ENCODE data around the gene SIX3.

SIX3 gene

GRCh38 chr2:44930274-44931197 is 11.0 kb upstream of the SIX3 start:
- DNase-seq (ENCODE audit: low read depth in 2 of 2): no peak

- DNase-seq (ENCODE audit: low read depth in 2 of 2): no peak
Measured at GRCh38 chr2:44931198-44931780, 10.2 kb upstream of the SIX3 start.

GRCh38 chr2:44932079-44932478 is 9.4 kb upstream of the SIX3 start:
- no peak for DNase-seq (ENCODE audit: low read depth in 2 of 2)

GRCh38 chr2:44932564-44933392 is 8.7 kb upstream of the SIX3 start:
- DNase-seq (ENCODE audit: low read depth in 2 of 2): no peak

DNA sequence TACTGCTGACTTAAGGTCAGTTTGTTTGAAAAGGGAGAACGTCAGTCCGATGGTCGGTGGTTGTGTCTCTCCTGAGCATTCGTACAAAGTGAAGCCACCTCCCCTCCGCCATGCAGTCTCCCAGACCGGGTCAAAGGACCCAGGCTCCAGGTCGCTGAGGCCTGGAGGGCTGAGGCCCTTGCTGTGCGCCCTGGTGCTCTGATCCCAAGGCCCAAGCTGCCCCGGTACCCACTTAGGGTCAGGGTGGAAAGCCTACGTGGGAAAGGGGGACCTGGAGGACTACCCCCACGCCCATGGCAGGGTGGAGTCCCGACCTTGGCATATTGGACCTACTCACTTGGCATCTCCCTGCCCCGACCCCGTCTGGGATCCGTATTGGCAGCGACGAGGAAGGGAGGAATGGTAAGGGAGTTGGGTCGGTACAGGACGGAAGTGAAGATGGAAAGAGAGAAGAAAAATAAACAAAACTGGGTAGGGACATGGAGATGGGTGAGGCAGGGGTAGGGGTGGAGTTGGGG is 8.0 kb upstream of the SIX3 start:
- no peak for DNase-seq (ENCODE audit: low read depth in 2 of 2)

- DNase-seq (ENCODE audit: low read depth in 2 of 2): no peak
Measured at GRCh38 chr2:44934038-44934982, 7.2 kb upstream of the SIX3 start.

DNA sequence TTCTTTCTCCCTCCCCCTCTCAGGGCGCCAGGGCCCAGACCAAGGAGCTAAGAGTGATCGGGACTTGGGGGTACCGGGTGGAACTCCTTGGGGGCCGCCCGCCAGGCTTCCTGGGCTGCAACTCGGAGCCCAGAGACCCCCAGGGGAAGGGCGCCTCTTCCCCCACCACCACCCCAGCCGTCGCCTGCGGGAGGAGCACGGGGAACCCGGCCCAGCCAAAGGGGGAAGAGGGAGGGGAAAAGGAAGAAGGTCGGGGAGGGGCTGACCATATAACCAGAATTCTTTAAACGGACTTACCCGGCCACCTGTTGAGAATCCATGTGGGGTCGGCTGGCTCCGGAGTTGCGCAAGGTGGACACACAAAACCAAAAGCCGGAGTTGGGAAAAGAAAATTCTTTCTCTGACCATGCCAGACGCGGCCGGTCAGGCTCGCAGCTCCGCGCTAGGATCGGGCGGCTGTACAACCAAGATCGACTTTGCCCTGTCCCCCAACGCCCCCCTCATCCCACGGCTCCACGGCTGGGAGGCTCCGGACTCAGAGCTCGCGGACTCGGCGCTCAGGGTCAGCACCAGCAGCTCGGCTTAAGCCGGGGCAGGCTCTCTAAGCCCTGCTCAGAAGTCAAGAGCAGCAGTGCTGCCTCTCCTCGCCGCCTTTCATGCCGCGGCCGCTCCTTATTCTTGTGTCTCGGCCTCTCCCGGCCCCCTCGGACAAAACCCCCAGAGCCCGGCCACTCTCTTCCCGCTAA is 6.3 kb upstream of the SIX3 start:
- no peak for DNase-seq (ENCODE audit: low read depth in 2 of 2)

- DNase-seq (ENCODE audit: low read depth in 2 of 2): no peak
Measured at GRCh38 chr2:44935729-44936098, 5.8 kb upstream of the SIX3 start.

DNA sequence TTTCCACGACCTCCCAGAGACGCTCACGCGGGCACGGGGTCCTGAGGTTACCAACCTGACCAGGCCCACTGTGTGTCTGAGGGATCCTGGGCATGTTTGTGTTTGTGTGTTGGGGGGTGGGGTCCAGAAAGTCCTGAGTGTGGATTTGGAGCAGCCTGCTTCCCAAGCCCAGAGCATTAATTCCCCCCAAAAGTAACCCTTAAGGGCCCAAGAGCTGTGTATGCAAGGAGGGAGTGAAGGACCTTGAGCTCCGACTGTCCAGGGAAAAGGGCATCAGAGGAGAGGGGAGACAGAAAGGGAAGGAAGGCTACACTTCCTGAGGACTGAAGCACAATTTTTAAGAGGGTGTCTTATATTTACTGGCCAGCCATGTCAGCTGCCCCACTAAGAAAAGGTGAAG is 5.2 kb upstream of the SIX3 start:
- DNase-seq (ENCODE audit: low read depth in 2 of 2): no peak

DNA sequence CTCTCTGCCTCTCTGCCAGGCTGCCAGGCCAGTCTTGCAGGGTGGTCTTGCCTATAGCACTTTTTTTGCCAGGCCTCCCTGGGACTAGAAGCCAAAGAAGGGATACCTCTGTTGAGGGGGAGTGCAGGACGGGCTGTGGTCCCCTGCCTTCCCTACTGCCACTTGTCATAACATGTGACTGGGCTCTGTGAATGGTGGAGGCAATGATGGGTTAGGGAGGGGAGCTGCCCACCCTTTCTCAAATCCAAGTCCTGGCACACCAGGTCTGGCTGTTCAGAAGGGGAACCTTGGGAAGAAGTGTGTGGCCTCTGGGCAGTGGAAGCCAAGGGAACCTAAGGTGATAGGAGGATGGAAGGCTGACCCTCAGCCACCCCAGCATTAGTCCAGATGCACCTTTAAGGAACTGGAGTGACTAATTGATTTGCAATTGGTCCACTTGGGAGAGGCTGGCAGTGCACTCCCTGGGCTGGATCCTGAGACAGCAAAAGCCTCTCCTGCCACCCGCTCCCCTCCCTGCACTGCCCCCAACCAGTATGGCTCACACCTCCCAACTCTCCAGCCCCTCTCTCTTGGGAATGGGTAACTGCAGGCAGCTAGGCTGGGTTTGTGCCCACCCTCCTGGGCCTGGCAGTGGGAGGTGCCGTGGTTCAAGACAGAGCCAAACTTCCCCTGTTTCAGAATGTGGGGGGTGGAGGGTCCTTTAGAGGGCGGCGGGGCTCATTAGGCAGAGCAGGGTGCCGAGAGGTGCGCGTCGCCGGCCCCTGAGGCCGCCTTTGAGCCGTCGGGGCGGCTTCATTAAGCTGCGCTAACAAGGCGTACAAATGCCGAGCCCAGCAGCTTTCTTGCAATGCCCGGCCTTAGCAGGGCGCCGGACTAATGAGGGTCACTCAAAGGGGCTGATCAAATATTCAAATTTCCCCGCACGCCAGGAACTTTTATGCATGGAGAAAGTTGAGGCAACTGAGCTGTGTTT is 4.5 kb upstream of the SIX3 start:
- no peak for DNase-seq (ENCODE audit: low read depth in 2 of 2)

DNA sequence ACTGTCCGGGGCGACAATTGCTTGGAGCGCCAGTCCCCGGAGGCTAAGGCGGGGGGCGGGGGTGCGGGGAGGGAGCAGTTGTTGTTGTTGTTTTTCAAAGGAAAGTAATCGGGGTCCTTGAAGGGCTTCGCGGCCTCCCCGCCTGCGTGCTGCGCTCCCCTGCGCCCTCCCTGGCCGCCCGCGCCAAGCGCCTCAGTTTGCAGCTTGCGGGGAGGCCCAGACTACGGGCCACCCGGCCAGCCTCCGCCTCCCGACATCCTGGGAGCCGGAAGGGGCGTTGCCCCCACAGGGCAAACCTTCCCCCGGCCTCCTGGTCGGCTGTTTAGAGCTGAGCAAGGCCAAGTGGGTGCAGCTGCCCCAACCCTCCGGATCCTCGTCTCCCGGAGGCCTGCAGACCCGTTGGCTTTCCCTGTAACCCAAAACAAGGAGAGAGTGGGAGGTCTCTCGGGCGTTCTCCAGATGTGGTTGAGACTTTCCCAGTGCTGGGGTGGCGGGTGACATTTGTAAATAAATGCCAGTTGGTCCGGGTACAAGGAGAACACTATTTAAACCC is 3.7 kb upstream of the SIX3 start:
- no peak for DNase-seq (ENCODE audit: low read depth in 2 of 2)

- DNase-seq (ENCODE audit: low read depth in 2 of 2): no peak
Measured at GRCh38 chr2:44938287-44939105, 3.0 kb upstream of the SIX3 start.

GRCh38 chr2:44939106-44940048 is 2.1 kb upstream of the SIX3 start:
- no peak for DNase-seq (ENCODE audit: low read depth in 2 of 2)

DNA sequence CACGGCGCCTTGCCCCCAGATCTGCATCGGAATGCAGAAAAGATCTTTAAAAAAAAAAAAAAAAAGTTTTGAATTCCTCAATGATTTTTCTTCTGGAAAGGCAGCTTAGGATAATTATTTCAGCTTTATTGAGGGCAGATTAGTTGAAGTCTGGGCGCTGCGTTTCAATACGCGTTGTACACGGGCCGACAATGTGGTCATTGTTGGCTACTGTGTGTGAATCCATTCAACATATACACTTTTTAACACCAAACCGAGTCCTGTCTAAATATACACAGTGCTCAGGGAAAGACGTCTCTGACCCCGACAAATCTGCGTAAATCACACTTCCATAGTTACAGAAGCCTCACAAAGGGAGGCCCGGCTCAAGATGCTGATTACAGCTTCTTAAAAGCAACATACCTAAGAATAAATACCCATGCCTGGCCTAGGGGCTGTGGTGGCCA is 1.4 kb upstream of the SIX3 start:
- no peak for DNase-seq (ENCODE audit: low read depth in 2 of 2)

DNA sequence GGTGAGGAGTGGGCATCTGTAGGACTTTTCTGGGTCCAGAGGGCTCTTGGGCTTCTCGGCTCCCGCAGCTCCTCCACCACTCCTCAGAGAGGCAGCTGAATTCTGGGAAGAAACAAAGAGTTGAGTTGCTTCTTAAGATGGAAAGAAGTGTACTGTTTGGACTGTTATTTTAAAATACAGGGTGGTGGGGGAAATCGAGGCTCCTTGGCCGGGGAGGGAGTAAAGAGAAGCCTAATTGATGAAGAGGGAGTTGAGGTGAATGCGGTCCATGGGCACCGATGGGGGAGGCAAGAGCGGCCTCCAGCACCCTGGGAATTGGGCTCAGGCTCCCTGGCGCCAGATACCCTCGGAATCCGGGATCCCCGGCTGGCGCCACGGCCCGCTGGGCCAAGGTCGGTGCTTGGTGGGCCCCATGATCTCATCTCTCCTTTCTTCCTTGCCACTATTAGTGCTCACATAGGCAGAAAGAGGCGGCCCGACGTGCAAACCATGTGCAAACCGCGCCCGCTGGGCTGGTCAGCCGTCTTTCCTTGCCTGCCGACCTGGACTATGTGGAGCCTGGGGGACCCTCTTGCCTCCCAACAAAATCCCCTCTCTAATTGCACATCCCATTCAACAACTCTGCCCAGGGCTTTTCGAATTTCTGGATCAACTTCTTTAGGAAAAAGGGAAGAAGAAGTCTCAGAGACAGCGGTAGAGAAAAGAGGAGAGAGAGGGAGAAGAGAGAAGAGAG is 604 bp upstream of the SIX3 start:
- DNase-seq (ENCODE audit: low read depth in 2 of 2): no peak
